Measurements from ENCODE around the gene ARHGEF11.

ARHGEF11 gene

GRCh38 chr1:156947818-156948525 lies 97.6 kb downstream of the ARHGEF11 start:
- DNase-seq, result no peak

GRCh38 chr1:156947127-156947526 lies 98.4 kb downstream of the ARHGEF11 start:
- no peak for DNase-seq

GRCh38 chr1:156945881-156946661 lies 99.5 kb downstream of the ARHGEF11 start:
- DNase-seq, result no peak

GRCh38 chr1:156944848-156945247 lies 100.7 kb downstream of the ARHGEF11 start:
- DNase-seq, result no peak

- no peak for DNase-seq
Observed at GRCh38 chr1:156944268-156944667, 101.3 kb downstream of the ARHGEF11 start.

GRCh38 chr1:156943756-156944155 lies 101.8 kb downstream of the ARHGEF11 start:
- no peak for DNase-seq

- no peak for DNase-seq
Observed at GRCh38 chr1:156942576-156942975, 103.0 kb downstream of the ARHGEF11 start.

- no peak for DNase-seq
Observed at GRCh38 chr1:156942176-156942575, 103.4 kb downstream of the ARHGEF11 start.

- no peak for DNase-seq
Observed at GRCh38 chr1:156941675-156942074, 103.9 kb downstream of the ARHGEF11 start.

- no peak for DNase-seq
Observed at GRCh38 chr1:156939786-156940334, 105.7 kb downstream of the ARHGEF11 start.

GRCh38 chr1:156938813-156939212 lies 106.7 kb downstream of the ARHGEF11 start:
- no peak for DNase-seq

- no peak for DNase-seq
Observed at GRCh38 chr1:156937883-156938282, 107.7 kb downstream of the ARHGEF11 start.

- DNase-seq, result no peak
Observed at GRCh38 chr1:156936721-156937220, 108.8 kb downstream of the ARHGEF11 start.

- no peak for DNase-seq
Observed at GRCh38 chr1:156936191-156936590, 109.4 kb downstream of the ARHGEF11 start.

- DNase-seq, result no peak
Observed at GRCh38 chr1:156935505-156936128, 109.9 kb downstream of the ARHGEF11 start.

GRCh38 chr1:156933136-156933535 lies 112.4 kb downstream of the ARHGEF11 start:
- DNase-seq, result no peak

- no peak for DNase-seq
Observed at GRCh38 chr1:156931974-156932710, 113.4 kb downstream of the ARHGEF11 start.

GRCh38 chr1:156931211-156931952 lies 114.2 kb downstream of the ARHGEF11 start:
- DNase-seq, result no peak

GRCh38 chr1:156930483-156930882 lies 115.1 kb downstream of the ARHGEF11 start:
- no peak for DNase-seq

- DNase-seq, result no peak
Observed at GRCh38 chr1:156929596-156930238, 115.8 kb downstream of the ARHGEF11 start.

- DNase-seq, result no peak
Observed at GRCh38 chr1:156928043-156928602, 117.4 kb downstream of the ARHGEF11 start.
